Endodermal cell (in vitro differentiated cells): ENCODE data around the gene KREMEN1. TPM values are rescaled to one million over a fixed set of nuclear protein-coding genes. Genes with fewer than 3 reads are reported as not detected.
"Not testable (repeated sequence)": the region's sequence is repeated elsewhere in the genome, so short reads cannot be mapped to it uniquely, and the experiment has no call there.

Source experiments
- DNase-seq: peaks from one replicate; pipeline ENCODE4 v3.0.0-alpha.2; 2017
- H3K27ac ChIP-seq: 2 replicates; pipeline ENCODE4 v1.5.1; 2013; ENCODE audit warnings: mild to moderate bottlenecking, low read depth, low read length, moderate library complexity
- H3K27me3 ChIP-seq: 2 replicates; pipeline ENCODE4 v1.6.1; 2013; ENCODE audit warnings: mild to moderate bottlenecking, low read length, moderate library complexity; ENCODE audit not compliant: insufficient read depth, control insufficient read depth, poor library complexity, severe bottlenecking
- H3K36me3 ChIP-seq: 2 replicates; pipeline ENCODE4 v1.7.0; 2013; ENCODE audit warnings: mild to moderate bottlenecking, low read length, moderate library complexity; ENCODE audit not compliant: control insufficient read depth, insufficient read depth
- H3K4me1 ChIP-seq: one replicate; pipeline ENCODE4 v1.7.0; 2013; ENCODE audit warnings: low read length; ENCODE audit not compliant: control insufficient read depth, insufficient read depth
- H3K4me3 ChIP-seq: 2 replicates; pipeline ENCODE4 v1.5.1; 2013; ENCODE audit warnings: mild to moderate bottlenecking, low read length, moderate library complexity
- H3K9ac ChIP-seq: 2 replicates; pipeline ENCODE4 v1.6.1; 2013; ENCODE audit warnings: mild to moderate bottlenecking, low read length, moderate library complexity; ENCODE audit not compliant: poor library complexity, severe bottlenecking; ENCODE audit errors: extremely low read depth
- H3K9me3 ChIP-seq: 2 replicates; pipeline ENCODE4 v1.6.1; 2013; ENCODE audit warnings: mild to moderate bottlenecking, low read length, moderate library complexity; ENCODE audit not compliant: control insufficient read depth
- H3K27ac Mint-ChIP-seq: 2 replicates; pipeline ENCODE4 v1.8.0; 2020; ENCODE audit warnings: mixed read lengths
- H3K27me3 Mint-ChIP-seq: 2 replicates; pipeline ENCODE4 v1.8.0; 2021; ENCODE audit warnings: mild to moderate bottlenecking, mixed read lengths; ENCODE audit not compliant: insufficient read depth
- H3K36me3 Mint-ChIP-seq: 2 replicates; pipeline ENCODE4 v1.8.0; 2020; ENCODE audit warnings: low read depth, mixed read lengths
- H3K4me1 Mint-ChIP-seq: 2 replicates; pipeline ENCODE4 v1.8.0; 2020; ENCODE audit warnings: mixed read lengths
- H3K4me3 Mint-ChIP-seq: 2 replicates; pipeline ENCODE4 v1.8.0; 2020; ENCODE audit warnings: mild to moderate bottlenecking, moderate library complexity, mixed read lengths
- H3K9me3 Mint-ChIP-seq: 2 replicates; pipeline ENCODE4 v1.8.0; 2020; ENCODE audit warnings: mild to moderate bottlenecking, mixed read lengths
- WGBS, 2 experiments: methylation state at CpG; one replicate each; pipeline versions ENCODE4 v1.1.5 to v1.1.7; 2013; ENCODE audit warnings: missing lambda C conversion rate in 2 of 2, mixed read lengths in 1 of 2; ENCODE audit not compliant: insufficient coverage in 1 of 2, insufficient read length in 1 of 2; 5-methylcytosine and 5-hydroxymethylcytosine counted together
- total RNA-seq, 2 donors: library from RNA; stranded (reverse); fragmentation: NEBNext Ultra II Directional in 1 of 2; extraction: Animal tissue kit (Norgen Biotek cat#: 25700) in 1 of 2; gene quantifications; 2 replicates in 1 of 2; 3 replicates in 1 of 2; pipeline ENCODE4 v1.2.1, GENCODE V29; 2021
- TF ChIP-seq, protein P1 (sequence below): fragments of 200-600 bp; sonication (generic); conservative IDR thresholded peaks from 2 replicates; pipeline ENCODE4 v1.5.0; 2021; ENCODE audit warnings: antibody characterized with exemption, mild to moderate bottlenecking

Gene KREMEN1
- total RNA-seq, 2 donors from 2014 or later: 6.2 to 7.5 TPM

DNA sequence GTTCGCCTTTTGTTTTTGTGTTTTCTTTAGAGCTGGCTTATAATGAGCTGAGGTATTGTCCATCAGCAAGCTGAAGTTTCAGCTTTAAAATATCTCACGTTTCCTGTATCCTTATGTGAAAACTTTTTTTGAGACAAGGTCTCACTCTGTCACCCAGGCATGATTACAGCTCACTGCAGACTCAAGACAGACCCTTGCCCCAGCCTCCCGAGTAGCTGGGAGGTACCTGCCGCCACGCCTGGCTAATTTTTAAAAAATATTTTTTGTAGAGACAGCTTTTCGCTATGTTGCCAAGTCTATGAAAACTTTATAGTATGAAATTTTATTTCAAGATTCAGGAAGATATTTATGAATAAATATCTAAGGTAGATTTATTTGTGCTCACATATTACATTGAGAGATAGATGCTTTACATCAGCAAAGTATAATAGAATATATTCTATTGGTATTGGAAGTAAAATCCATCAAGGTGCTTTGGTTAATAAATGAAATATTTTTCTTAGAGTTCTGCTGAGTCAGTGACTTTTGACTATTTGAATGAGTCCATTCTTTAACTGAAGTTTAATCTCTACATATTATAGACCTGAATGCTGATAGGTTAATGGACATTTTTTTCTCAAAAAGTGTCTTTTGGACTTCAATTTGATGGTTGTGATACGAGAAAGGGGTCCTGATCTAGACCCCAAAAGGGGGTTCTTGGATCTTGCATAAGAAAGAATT, 10.2 kb downstream of the KREMEN1 start:
- H3K9me3 Mint-ChIP-seq: no peaks in the 10 kb centered on the region
- Histone ChIP-seq H3K9me3 (no peaks in the 10 kb centered on the region), H3K27ac (no peak overlapping the region), H3K4me3 (no peak overlapping the region), H3K4me1 (no peaks in the 10 kb centered on the region), H3K9ac (no peak overlapping the region), H3K27me3 (no peaks in the 10 kb centered on the region), H3K36me3 (no peaks in the 10 kb centered on the region)
- TF ChIP-seq, protein P1, sequence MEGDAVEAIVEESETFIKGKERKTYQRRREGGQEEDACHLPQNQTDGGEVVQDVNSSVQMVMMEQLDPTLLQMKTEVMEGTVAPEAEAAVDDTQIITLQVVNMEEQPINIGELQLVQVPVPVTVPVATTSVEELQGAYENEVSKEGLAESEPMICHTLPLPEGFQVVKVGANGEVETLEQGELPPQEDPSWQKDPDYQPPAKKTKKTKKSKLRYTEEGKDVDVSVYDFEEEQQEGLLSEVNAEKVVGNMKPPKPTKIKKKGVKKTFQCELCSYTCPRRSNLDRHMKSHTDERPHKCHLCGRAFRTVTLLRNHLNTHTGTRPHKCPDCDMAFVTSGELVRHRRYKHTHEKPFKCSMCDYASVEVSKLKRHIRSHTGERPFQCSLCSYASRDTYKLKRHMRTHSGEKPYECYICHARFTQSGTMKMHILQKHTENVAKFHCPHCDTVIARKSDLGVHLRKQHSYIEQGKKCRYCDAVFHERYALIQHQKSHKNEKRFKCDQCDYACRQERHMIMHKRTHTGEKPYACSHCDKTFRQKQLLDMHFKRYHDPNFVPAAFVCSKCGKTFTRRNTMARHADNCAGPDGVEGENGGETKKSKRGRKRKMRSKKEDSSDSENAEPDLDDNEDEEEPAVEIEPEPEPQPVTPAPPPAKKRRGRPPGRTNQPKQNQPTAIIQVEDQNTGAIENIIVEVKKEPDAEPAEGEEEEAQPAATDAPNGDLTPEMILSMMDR: no peak
- no peak overlapping the region for H3K4me3 Mint-ChIP-seq
- no peaks in the 10 kb centered on the region for H3K27me3 Mint-ChIP-seq
- no peak for DNase-seq
- peaks cover 13% of the 10 kb centered on the region for H3K4me1 Mint-ChIP-seq
- H3K36me3 Mint-ChIP-seq: no peaks in the 10 kb centered on the region
- WGBS, 2 experiments: 88 to 90% methylated on average over 3 to 7 of the region's 7 CpGs
- H3K27ac Mint-ChIP-seq: no peak overlapping the region

DNA sequence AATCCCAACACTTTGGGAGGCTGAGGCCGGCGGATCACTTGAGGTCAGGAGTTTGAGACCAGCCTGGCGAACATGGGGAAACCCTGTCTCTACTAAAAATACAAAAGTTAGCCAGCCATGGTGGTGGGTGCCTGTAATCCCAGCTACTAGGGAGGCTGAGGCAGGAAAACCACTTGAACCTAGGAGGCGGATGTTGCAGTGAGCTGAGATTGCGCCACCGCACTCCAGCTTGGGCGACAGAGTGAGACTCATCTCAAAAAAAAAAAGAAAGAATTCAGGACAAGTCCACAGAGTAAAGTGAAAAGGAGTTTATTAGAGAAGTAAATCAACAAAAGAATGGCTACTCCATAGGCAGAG, 10.7 kb downstream of the KREMEN1 start:
- H3K27me3 Mint-ChIP-seq: not testable (repeated sequence)

DNA sequence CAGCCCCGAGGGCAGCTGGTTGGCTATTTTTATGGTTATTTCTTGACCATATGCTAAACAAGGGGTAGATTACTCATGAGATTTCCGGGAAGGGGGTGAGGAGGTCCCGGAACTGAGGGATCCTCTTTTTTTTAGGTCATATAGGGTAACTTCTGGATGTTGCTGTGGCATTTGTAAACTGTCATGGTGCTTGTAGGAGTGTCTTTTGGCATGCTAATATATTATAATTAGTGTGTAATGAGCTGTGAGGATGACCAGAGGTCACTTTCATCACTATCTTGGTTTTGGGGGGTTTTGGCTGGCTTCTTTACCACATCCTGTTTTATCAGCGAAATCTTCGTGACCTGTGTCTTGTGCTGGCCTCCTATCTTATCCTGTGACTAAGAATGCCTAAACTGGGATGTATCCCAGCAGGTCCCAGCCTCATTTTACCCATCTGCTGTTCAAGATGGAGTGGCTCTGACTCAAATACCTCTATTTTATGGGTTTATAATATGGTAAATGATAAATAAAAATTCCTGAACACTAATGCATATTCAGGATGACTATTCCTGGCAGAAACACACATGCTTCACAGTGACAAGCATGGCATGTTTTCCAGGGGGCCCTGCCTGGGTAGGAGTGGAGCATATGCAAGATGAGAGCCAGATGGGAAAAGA, 11.2 kb downstream of the KREMEN1 start:
- H3K36me3 ChIP-seq: no peaks in the 10 kb centered on the region
- Mint-ChIP-seq H3K4me1 (peaks cover 13% of the 10 kb centered on the region), H3K9me3 (no peaks in the 10 kb centered on the region), H3K27me3 (no peaks in the 10 kb centered on the region), H3K4me3 (no peak overlapping the region), H3K36me3 (no peaks in the 10 kb centered on the region), H3K27ac (no peak overlapping the region)
- H3K27me3 ChIP-seq: no peaks in the 10 kb centered on the region
- H3K9me3 ChIP-seq: no peaks in the 10 kb centered on the region
- DNase-seq: no peak
- 69 to 70% methylated on average over 3 to 5 of the region's 5 CpGs for WGBS, 2 experiments
- H3K9ac ChIP-seq: no peak overlapping the region
- H3K4me1 ChIP-seq: no peaks in the 10 kb centered on the region
- no peak overlapping the region for H3K27ac ChIP-seq
- no peak overlapping the region for H3K4me3 ChIP-seq
- TF ChIP-seq, protein P1: no peak

More for the DNA sequence above, 10.7 kb downstream of the KREMEN1 start:
- peaks cover 13% of the 10 kb centered on the region for H3K4me1 Mint-ChIP-seq
- H3K27ac Mint-ChIP-seq, H3K4me3 ChIP-seq, H3K9me3 ChIP-seq, H3K4me1 ChIP-seq, H3K9me3 Mint-ChIP-seq, H3K9ac ChIP-seq, H3K36me3 ChIP-seq, H3K27me3 ChIP-seq, H3K4me3 Mint-ChIP-seq, DNase-seq, H3K36me3 Mint-ChIP-seq, H3K27ac ChIP-seq: not testable (repeated sequence)
- WGBS, 2 experiments: 82 to 94% methylated on average over 6 to 7 of the region's 7 CpGs
